GM03348 (cell line): ENCODE data around the gene B9D1.

ENCODE experiments used
- DNase-seq: peaks from one replicate; pipeline ENCODE4 v3.0.0; 2012; ENCODE audit warnings: low spot score

B9D1 gene

DNA sequence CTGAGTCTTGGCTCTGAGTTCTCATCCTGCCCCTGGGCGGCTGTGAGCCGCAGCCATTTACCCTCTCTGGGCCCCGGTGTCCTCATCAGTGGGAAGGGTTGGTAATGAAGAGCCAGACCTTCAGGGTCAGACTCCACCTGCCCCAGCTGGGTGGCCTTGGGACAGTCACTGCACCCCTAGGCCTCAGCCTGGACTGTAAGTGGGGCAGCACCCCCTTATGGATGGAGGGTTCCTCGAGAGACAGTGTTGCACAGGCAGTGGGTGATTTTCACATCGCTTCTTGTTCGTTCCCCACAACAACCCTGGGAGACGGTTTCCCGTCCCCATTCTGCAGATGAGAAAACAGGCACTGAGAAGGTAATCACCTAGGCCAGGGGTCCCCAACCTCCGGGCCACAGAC, 60.5 kb downstream of the B9D1 start:
- DNase-seq = no peak

DNA sequence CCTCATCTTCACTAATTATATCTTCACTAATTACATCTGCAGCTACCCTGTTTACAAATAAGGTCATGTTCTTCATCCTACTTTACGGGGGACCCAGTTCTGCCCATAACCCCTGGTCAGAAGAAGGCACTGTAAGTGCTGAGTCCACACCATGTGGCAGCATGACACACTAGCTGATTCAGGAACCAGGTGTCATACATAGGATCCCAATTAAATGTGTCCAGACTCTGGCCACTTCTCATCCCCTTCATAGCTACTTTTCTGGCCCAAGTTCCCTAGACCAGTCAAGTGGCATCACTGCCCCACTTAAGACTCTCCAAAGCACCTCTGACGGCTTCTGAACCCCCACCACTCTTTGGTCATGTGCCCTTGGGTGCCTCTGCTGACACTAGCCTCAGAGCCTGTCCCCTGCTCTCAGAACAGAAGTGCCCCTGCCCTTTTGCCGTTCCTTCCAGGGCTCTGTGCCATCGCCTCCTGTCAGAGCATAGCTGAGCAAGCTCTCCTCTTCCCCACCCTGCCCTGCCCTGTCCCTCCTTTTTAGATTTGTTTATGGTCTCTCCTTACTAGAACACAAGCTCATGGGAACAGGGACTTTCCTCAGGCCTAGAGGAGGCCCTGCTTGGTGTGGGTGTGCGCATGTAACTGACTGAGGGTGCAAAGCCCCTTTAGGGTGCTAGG, 61.1 kb downstream of the B9D1 start:
- DNase-seq = no peak

DNA sequence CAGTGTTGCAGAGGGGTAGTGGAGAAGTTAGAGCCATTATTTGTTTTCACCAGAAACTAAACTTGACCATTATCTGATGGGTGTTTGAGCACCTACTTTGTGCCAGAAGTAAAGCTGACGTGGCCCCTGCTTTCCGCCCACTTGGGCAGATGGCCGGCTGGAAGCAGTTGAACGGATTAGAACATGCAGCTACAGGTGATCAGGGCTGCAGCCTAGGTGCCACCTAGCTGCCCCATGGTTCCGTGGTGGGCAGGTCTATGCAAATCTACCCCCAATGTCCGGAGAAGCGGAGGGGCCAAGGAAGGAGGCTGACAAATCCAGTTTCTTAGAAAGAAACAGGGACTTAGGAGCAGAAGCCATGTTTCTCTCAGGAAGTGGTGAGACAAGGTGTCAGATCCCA, 62.7 kb downstream of the B9D1 start:
- no peak for DNase-seq

DNA sequence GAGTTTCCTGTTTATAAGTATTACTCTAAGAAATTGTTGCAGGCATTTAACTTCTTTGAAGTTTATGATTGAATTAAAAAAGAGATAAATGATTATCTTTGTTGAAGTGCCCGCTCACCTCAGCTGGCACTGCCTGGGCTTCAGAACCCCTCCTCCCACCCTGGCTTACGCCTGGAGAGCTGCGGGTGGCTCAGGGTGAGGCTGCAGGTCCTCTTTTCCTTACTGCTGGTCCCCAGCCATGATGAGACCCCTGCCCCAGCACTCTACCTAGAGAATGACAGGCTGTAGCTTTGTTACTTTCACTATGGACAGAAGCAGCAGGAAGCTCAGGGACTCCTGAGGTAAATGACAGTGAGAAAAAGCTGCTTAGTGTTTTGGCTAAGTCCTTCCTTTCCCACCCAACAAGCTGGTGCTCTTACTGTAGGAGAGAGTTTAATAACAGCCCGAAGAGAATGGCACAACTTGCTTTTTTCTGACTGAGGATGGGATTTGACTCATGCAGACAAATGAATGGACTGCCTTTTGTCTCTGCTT, 63.2 kb downstream of the B9D1 start:
- no peak for DNase-seq

DNA sequence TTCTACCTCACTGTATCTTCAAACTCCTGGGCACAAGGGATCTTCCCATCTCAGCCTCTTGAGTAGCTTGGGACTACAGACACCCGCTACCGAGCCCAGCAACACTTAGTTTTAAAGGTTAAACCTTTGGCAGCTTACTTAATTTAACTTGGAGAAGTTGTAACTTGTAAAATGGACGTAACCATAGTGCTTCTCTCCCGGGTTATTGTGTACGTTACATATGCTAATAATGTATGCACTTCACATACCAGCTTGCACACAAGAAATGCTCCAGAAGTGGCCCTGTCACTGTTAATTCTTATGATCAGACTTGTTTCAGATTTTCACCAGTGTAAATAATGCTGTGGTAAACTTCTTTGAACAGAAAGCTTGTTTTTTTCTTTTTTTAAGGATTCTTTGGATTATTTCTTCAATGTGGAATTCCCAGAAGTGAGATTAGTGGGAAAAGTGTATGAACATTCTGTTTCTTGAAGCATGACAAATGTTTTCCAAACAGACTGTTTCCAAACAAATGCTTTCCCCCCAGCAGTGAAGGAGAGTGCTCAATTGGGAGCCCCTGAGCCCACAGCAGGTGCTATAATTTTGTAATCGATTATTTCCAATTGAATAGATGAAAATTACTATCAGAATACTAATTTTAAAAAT, 63.8 kb downstream of the B9D1 start:
- DNase-seq = no peak

DNA sequence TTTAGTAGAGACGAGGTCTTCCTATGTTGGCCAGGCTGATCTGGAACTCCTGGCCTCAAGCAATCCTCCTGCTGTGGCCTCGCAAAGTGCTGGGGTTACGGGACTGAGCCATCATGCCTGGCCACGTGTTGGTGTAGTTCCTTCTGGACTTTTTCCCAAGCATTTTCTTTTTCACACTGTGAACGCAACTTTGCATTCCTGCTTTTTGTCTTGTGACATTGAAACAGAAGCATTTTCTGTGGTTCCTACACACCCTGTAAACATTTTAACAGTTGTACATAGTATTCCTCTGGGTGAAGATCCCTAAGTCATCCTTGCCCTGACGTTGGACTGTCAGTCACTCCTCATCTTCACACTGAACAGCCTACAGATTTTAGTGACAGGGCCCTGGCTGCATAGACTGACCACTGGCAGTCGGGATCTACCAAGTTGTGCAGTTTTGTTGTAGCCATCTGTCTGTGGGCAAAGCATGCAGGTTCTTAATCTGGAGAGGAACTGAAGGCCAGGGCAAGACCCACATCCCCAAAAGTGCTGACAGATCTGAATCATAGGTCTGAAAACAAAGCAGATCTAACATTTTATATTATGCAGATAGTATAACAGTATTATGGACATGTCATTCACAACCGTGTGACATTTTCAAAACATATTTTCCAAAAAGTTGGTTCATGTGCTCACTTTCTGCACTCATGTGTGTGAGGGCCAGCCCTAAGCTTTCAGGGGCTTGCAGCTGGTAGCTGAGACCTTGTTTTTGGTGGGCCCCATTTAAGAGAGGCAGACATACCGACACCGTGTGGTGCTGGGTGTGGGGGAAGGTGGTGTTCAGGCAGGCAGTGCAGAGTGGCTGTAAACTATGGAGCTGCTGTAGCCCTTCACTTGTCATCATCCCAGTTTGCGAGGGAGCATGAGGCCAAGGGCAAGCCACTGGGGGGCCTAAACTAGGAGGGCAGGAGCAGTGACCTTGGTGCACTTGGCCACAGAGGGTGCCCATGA, 65.4 kb downstream of the B9D1 start:
- no peak for DNase-seq

DNA sequence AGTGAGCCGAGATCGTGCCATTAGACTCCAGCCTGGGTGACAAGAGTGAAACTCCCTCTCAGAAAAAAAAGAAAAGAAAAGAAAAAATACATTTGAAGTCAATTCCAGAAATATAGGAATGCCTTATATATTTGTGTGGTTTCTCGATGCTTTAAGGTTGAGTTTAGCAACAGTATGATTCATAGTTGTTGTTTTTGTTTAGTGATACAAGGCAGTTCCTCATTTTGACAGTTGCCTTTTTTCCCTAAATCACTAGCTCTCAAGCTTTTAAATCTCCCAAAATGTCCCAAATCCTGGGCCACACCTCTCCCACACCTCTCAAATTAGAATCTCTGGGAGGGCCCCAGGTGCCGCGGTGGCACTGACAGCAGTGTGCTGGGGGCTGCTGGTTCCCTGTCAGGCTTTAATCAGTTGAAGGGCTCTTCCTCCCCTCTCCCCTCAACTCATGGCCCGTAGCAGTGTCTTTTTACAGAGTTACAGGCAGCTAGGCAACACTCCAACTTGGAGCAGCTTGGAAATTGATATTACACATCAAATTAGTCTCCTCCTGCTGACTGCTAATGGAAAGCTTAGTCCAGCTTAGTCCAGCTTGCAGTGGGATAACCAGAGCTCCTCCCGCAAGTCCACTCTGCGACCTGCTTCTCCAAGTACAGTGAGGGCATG, 66.9 kb downstream of the B9D1 start:
- DNase-seq = no peak

DNA sequence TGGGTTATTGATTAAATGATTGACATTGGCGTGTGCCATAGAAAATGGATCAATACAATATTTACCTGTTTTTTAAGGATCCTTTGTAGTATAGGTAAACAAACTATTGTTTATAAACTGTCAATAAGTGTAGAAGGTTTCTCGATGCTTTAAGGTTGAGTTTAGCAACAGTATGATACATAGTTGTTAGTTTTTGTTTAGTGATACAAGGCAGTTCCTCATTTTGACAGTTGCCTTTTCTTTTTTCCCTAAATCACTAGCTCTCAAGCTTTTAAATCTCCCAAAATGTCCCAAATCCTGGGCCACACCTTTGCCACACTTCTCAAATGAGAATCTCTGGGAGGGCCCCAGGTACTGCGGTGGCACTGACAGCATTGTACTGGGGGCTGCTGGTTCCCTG, 68.1 kb downstream of the B9D1 start:
- no peak for DNase-seq
